GM18498 (cell line): ENCODE data around the gene NNMT.
"Not testable (repeated sequence)": the region's sequence is repeated elsewhere in the genome, so short reads cannot be mapped to it uniquely, and the experiment has no call there.

Source experiments
- ATAC-seq: cut with Tn5 transposase; IDR thresholded peaks from one replicate; pipeline ENCODE4 v1.9.1; 2021; ENCODE audit warnings: mild to moderate bottlenecking, moderate library complexity; ENCODE audit not compliant: unreplicated experiment

NNMT gene

GRCh38 chr11:114307524-114308203 is 11.5 kb downstream of the NNMT start:
- no peak for ATAC-seq

GRCh38 chr11:114308689-114309089 is 12.5 kb downstream of the NNMT start:
- no peak for ATAC-seq

- no peak for ATAC-seq
These were observed 13.3 kb downstream of the NNMT start for GRCh38 chr11:114309517-114309916.

GRCh38 chr11:114310095-114310494 is 13.9 kb downstream of the NNMT start:
- no peak for ATAC-seq

- ATAC-seq = no peak
These were observed 15.7 kb downstream of the NNMT start for GRCh38 chr11:114311946-114312345.

GRCh38 chr11:114314096-114314495 is 17.9 kb downstream of the NNMT start:
- no peak for ATAC-seq

- ATAC-seq = no peak
These were observed 19.7 kb downstream of the NNMT start for GRCh38 chr11:114315749-114316368.

- no peak for ATAC-seq
These were observed 21.0 kb downstream of the NNMT start for GRCh38 chr11:114316980-114317786.

- ATAC-seq = no peak
These were observed 21.6 kb downstream of the NNMT start for GRCh38 chr11:114317787-114318137.

GRCh38 chr11:114318361-114318760 is 22.2 kb downstream of the NNMT start:
- ATAC-seq = no peak

GRCh38 chr11:114319716-114320328 is 23.6 kb downstream of the NNMT start:
- ATAC-seq = no peak

GRCh38 chr11:114321621-114322257 is 25.5 kb downstream of the NNMT start:
- ATAC-seq = no peak

- ATAC-seq = no peak
These were observed 26.7 kb downstream of the NNMT start for GRCh38 chr11:114322934-114323333.

- ATAC-seq = no peak
These were observed 30.0 kb downstream of the NNMT start for GRCh38 chr11:114326151-114326550.

GRCh38 chr11:114326776-114327175 is 30.6 kb downstream of the NNMT start:
- no peak for ATAC-seq

GRCh38 chr11:114330373-114330772 is 34.2 kb downstream of the NNMT start:
- no peak for ATAC-seq

GRCh38 chr11:114340311-114341131 is 44.3 kb downstream of the NNMT start:
- no peak for ATAC-seq

- not testable (repeated sequence) for ATAC-seq
These were observed 45.5 kb downstream of the NNMT start for GRCh38 chr11:114341667-114342066.

- no peak for ATAC-seq
These were observed 46.3 kb downstream of the NNMT start for GRCh38 chr11:114342476-114342875.

GRCh38 chr11:114343020-114343419 is 46.8 kb downstream of the NNMT start:
- no peak for ATAC-seq
